Stimulated activated CD4-positive, alpha-beta T cell treated with anti-CD3 and anti-CD28 coated beads, Interleukin-1b, Interleukin-23, amount 100 ng/mL, for 48 hours (primary cell): ENCODE data around the gene FADD.
"Not testable (repeated sequence)": the region's sequence is repeated elsewhere in the genome, so short reads cannot be mapped to it uniquely, and the experiment has no call there.

Experiments used
- DNase-seq: peaks from one replicate; pipeline ENCODE4 v3.0.0-alpha.2; 2020

FADD gene

GRCh38 chr11:70205766-70206165 lies 2.7 kb downstream of the FADD start:
- no peak for DNase-seq

DNA sequence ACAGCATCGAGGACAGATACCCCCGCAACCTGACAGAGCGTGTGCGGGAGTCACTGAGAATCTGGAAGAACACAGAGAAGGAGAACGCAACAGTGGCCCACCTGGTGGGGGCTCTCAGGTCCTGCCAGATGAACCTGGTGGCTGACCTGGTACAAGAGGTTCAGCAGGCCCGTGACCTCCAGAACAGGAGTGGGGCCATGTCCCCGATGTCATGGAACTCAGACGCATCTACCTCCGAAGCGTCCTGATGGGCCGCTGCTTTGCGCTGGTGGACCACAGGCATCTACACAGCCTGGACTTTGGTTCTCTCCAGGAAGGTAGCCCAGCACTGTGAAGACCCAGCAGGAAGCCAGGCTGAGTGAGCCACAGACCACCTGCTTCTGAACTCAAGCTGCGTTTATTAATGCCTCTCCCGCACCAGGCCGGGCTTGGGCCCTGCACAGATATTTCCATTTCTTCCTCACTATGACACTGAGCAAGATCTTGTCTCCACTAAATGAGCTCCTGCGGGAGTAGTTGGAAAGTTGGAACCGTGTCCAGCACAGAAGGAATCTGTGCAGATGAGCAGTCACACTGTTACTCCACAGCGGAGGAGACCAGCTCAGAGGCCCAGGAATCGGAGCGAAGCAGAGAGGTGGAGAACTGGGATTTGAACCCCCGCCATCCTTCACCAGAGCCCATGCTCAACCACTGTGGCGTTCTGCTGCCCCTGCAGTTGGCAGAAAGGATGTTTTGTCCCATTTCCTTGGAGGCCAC lies 3.3 kb downstream of the FADD start:
- DNase-seq, result no peak

DNA sequence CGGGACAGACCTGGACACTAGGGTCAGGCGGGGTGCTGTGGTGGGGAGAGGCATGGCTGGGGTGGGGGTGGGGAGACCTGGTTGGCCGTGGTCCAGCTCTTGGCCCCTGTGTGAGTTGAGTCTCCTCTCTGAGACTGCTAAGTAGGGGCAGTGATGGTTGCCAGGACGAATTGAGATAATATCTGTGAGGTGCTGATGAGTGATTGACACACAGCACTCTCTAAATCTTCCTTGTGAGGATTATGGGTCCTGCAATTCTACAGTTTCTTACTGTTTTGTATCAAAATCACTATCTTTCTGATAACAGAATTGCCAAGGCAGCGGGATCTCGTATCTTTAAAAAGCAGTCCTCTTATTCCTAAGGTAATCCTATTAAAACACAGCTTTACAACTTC lies 3.9 kb downstream of the FADD start:
- DNase-seq, result no peak

DNA sequence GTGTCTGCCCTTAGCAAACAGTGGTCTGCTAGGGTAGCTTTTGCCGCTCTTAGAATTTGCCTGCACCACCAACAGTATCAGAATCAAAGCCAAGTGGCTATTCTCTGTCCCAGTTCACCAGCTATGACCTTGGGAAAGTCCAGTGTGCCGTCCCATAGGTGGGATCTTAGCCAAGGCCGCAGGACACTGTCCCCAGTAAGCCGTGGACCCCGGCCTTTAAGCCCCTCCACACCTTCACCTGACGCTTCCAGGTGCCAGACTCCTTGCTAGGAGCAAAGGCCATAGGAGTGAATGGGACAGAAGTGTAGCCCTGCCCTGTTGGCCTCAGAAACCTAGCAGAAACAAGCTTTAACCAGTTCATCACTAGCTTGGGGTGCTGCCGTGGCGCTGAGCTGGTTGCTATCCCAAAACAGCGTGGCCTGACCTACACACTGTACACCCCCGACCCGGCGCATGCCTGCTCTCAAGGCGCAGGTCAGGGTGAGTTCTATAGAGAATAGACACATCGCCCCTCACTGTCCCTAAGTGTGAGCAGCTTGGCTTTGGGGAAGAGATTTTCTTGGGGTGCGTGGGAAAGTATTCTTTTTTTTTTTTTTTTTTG lies 4.5 kb downstream of the FADD start:
- no peak for DNase-seq

DNA sequence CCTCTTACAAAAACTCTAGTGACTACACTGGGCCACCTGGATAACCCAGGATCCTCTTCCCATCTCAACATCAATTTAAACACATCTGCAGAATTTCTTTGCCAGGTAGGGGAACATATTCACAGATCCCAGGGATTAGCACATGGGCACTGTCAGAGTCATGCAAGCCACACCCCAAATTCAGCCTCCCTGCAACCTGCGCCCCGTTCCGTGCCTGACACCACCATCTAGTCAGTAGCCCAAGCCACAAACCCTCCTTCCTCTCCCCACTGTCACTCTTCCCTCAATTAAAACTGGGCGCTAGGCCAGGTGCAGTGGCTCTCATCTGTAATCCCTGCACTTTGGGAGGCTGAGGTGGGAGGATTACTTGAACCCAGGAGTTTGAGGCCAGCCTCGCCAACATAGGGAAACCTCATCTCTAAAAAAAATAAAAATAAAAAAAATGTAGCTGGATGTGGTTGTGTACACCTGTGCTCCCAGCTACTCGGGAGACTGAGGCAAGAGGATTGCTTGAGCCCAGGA lies 6.4 kb downstream of the FADD start:
- no peak for DNase-seq

GRCh38 chr11:70210051-70210501 lies 7.0 kb downstream of the FADD start:
- DNase-seq, result no peak

DNA sequence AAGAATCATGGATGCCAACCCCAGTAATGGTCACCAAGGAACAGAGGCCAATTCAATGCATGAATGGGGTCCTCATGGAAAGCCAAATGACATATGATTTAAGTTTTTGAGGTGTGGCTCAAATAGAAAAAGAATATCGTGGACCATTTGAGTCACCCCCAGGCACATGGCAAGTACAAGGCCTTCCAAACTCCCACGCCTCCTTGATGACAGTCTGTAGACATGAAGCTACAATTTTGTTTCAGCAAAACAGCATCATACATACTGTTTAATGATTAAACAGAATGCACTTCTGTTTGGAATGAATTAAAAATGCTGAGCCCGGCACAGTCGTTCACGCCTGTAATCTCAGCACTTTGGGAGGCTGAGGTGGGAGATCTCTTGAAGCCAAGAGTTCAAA lies 7.4 kb downstream of the FADD start:
- no peak for DNase-seq

GRCh38 chr11:70212227-70212811 lies 9.2 kb downstream of the FADD start:
- no peak for DNase-seq

- not testable (repeated sequence) for DNase-seq
Measured at GRCh38 chr11:70217388-70217787, 14.3 kb downstream of the FADD start.

- DNase-seq, result not testable (repeated sequence)
Measured at GRCh38 chr11:70218076-70218475, 15.0 kb downstream of the FADD start.

- no peak for DNase-seq
Measured at GRCh38 chr11:70220136-70220535, 17.0 kb downstream of the FADD start.

GRCh38 chr11:70220920-70221319 lies 17.8 kb downstream of the FADD start:
- DNase-seq, result no peak

- no peak for DNase-seq
Measured at GRCh38 chr11:70225681-70226177, 22.6 kb downstream of the FADD start.

- DNase-seq, result no peak
Measured at GRCh38 chr11:70226183-70226582, 23.1 kb downstream of the FADD start.

DNA sequence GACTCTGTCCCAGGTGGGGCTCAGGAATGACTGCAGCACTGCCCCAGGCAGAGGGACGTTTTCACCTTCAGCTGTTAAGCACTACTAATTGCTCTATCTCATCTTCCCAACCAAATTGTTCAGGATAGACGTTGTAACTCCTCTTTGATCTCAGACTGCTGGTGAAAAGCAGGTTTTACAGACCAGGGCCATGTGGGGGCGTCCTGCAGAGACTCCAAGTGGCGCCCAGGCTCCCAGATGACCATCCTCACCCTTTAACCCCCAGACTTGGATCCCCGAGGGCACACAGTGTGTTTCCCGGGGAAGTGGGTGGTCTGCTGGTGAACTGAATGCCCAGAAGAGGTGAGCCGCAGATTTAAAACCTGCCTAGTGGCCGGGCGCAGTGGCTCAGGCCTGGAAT lies 23.9 kb downstream of the FADD start:
- no peak for DNase-seq

GRCh38 chr11:70229737-70230136 lies 26.6 kb downstream of the FADD start:
- DNase-seq, result no peak

GRCh38 chr11:70230151-70230839 lies 27.2 kb downstream of the FADD start:
- DNase-seq, result no peak

DNA sequence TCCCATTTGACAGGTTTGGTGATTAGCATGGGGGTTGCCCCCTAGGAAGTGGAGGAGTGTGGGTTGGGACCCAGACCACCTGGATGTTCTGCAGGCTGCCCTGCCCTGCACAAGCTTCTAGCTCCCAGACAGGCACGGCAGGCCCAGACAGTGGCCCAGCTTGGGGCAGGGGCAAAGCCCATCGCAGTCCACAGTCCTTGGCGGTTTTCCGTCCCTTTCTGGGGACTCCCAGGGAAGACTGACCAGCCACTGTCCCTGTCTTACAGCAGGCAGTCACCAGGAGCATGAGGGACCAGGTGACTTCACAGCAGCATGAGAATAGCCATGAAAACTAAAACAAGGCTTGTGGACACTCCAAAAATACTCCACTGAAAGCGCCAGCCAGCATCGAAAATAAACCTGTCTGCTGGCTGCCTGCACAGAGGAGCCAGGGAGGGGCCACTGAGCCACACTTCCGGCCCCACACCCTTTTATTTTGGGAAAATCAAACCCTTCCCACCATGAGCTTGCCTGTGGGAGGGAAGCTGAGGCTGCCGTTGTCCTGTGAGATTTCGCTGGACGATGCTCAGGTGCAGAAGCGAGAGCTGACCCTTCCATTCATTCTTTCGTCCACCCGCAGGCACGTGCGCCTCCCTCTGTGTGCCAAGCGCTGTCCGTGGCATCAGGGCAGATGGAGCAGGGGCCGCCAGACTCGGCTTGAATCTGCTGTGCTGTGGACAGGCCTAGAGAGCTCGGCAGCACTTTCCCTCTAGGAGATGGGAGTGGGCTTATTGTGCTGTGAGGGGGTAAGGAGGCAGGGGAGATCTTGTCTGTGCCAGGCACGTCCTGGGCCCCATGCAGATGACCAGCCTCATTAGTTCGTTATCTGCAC lies 28.0 kb downstream of the FADD start:
- DNase-seq, result no peak

- DNase-seq, result no peak
Measured at GRCh38 chr11:70233034-70233433, 29.9 kb downstream of the FADD start.

GRCh38 chr11:70233511-70233934 lies 30.4 kb downstream of the FADD start:
- DNase-seq, result no peak

DNA sequence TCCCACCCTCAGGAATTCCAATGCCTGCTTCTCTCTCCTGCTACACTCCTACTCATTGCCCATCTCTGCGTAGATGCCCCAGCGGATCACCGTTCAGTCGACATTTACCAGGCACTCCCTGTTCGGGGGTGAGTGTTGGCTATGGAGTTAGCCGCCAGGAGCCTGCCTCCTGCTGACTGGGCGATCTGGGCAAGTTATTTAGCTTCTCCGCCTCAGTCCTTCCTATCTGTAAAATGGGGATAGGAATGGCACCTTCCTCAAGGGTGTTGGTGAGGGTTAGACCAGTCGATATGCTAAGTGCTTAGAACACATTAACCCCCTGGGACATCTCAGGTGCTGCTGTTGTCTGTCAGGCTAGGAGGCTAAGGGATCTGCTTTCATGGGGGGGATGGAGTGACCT lies 30.9 kb downstream of the FADD start:
- no peak for DNase-seq

DNA sequence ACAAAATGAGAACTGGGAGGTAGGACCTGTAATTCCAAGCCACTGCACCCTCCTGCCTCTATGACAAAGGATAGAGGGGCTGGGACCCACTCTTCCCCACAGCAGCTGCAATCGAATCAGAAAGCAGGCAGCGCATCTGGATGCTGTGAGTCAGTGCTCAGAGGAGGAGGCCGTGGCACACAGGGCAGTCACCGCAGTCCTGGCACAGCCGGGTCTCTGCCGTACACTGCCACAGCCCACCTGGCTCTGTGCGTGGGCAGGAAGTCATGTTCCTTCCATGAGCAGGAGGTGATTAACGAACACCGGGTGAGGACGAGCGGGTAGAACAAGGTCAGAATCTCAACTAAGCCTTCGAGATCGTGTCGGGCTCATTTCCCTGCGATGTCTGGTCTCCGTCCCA lies 37.2 kb downstream of the FADD start:
- no peak for DNase-seq
